Adrenal gland (tissue), 12 donors: ENCODE measurements around the gene TBC1D19. TPM values are rescaled to one million over a fixed set of nuclear protein-coding genes. Genes with fewer than 3 reads are reported as not detected.

Experiments
- DNase-seq, 7 donors: peaks; one replicate each; pipeline ENCODE4 v3.0.0-alpha.2; 2019 to 2020
- H3K27ac ChIP-seq, 5 donors: fragments of 200-600 bp; sonication (generic) in 4 of 5; 1 replicate in 3 of 5; 2 replicates in 2 of 5; pipeline versions ENCODE4 v1.5.1 to v1.8.0; 2016 to 2020; ENCODE audit warnings: mild to moderate bottlenecking in 1 of 5
- H3K27me3 ChIP-seq: fragments of 200-600 bp; 2 replicates; pipeline ENCODE4 v1.8.0; 2021
- H3K36me3 ChIP-seq, 2 donors: fragments of 200-600 bp; replicated peaks in 1 of 2; 1 replicate in 1 of 2; 2 replicates in 1 of 2; pipeline versions ENCODE4 v1.5.1 to v1.8.0; 2018 to 2022
- H3K4me1 ChIP-seq, 2 donors: fragments of 200-600 bp; replicated peaks in 1 of 2; 1 replicate in 1 of 2; 2 replicates in 1 of 2; pipeline versions ENCODE4 v1.5.1 to v1.8.0; 2018 to 2021
- H3K4me3 ChIP-seq, 4 donors: fragments of 200-600 bp; sonication (generic) in 3 of 4; one replicate each; pipeline ENCODE4 v1.5.1; 2016 to 2018
- H3K9me3 ChIP-seq, 3 donors: fragments of 200-600 bp; sonication (generic) in 1 of 3; replicated peaks in 1 of 3; 1 replicate in 2 of 3; 2 replicates in 1 of 3; pipeline versions ENCODE4 v1.5.1 to v1.8.0; 2016 to 2021
- POLR2A ChIP-seq, 2 donors: fragments of 450-650 bp; IDR thresholded peaks; one replicate each; pipeline ENCODE4 v1.6.1; 2017; ENCODE audit warnings: antibody characterized with exemption in 2 of 2, mild to moderate bottlenecking in 2 of 2, moderate library complexity in 1 of 2
- WGBS, 4 donors: extraction: QIAGEN DNeasy Blood & Tissue Kit in 2 of 4; methylation state at CpG; one replicate each; pipeline versions ENCODE4 v1.1.5 to v1.1.7; 2013 to 2017; 5-methylcytosine and 5-hydroxymethylcytosine counted together
- intact Hi-C, 2 donors: fragments of 100-400 bp; cut with DNase I; formaldehyde crosslinking; loops; one replicate each; pipeline versions ENCODE4 v1.14.1 to v1.15.0; 2022 to 2023
- polyA plus RNA-seq, 3 donors: library from polyadenylated mRNA; stranded (reverse); fragments of 200-250 nt in 2 of 3; fragments of 350-450 nt in 1 of 3; fragmentation: Illumina TruSeq in 1 of 3; extraction: RNeasy Lipid Tissue Mini Kit (QIAGEN cat#74804) in 1 of 3; gene quantifications; one replicate each; pipeline ENCODE4 v1.2.3, GENCODE V29; 2013 to 2014
- total RNA-seq, 9 donors: library from RNA; depleted of rRNA in 4 of 9; stranded (reverse); fragments of >200 nt in 4 of 9; fragments of 120-200 nt in 1 of 9; fragmentation: NEBNext Ultra II Directional in 1 of 9; extraction: Animal tissue kit (Norgen Biotek cat#: 25700) in 1 of 9; gene quantifications; one replicate each; pipeline versions ENCODE4 v1.1.0 to v1.2.4, GENCODE V29; 2013 to 2023
- TF ChIP-seq, protein P1 (sequence below), 6 experiments: fragments of 450-650 bp in 4 of 6; fragments of 200-600 bp in 2 of 6; sonication (generic) in 1 of 6; IDR thresholded peaks; 1 replicate in 5 of 6; 2 replicates in 1 of 6; pipeline versions ENCODE4 v1.5.1 to v1.8.0; 2016 to 2021; ENCODE audit warnings: antibody characterized with exemption in 6 of 6, mild to moderate bottlenecking in 2 of 6, moderate library complexity in 1 of 6
- donor health status: healthy with polysubstance abuse.
- donor health status: Bipolar disorder and iron deficiency.
- donor health status: DM: yes; HTN: yes; CAD: no.
- donor health status: DM: no; HTN: no; CAD: no.
- donor health status: DM: no; HTN: no; CAD: no.
- donor health status: DM: yes; HTN: yes; CAD: no.

Gene TBC1D19
- total and polyA plus RNA-seq, 12 donors, result 3.5 to 37.0 (median 14.4) TPM

DNA sequence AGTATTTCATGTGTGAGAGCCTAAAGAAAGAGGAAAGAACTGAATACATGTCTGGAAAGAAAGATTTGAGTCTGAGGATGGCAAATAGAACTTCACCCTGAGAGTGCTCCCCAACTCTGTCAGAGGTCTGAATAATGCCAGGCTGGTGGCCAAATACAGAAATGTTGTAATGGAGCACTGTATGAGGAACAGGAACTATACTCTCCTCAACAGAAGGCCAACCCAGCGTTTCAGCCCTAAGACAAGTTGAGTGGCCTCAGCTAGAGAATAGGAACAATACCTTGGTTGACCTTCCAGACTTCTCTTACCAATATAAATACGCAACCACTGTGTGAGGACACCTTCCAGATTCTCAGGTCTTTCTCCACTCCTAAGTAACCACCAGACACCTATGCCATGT is 182.3 kb downstream of the TBC1D19 start:
- Histone ChIP-seq H3K27me3 (no peaks in the 10 kb centered on the region), H3K9me3 (peaks cover 0 to 6% (median 0%) of the 10 kb centered on the region in 3 donors), H3K4me3 (no peak overlapping the region), H3K4me1 (no peaks in the 10 kb centered on the region), H3K36me3 (peaks cover 0 to 3% of the 10 kb centered on the region in 2 donors), H3K27ac (no peak overlapping the region)
- TF ChIP-seq, protein P1, sequence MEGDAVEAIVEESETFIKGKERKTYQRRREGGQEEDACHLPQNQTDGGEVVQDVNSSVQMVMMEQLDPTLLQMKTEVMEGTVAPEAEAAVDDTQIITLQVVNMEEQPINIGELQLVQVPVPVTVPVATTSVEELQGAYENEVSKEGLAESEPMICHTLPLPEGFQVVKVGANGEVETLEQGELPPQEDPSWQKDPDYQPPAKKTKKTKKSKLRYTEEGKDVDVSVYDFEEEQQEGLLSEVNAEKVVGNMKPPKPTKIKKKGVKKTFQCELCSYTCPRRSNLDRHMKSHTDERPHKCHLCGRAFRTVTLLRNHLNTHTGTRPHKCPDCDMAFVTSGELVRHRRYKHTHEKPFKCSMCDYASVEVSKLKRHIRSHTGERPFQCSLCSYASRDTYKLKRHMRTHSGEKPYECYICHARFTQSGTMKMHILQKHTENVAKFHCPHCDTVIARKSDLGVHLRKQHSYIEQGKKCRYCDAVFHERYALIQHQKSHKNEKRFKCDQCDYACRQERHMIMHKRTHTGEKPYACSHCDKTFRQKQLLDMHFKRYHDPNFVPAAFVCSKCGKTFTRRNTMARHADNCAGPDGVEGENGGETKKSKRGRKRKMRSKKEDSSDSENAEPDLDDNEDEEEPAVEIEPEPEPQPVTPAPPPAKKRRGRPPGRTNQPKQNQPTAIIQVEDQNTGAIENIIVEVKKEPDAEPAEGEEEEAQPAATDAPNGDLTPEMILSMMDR (IDR thresholded peaks at IDR 0.05), result no peak
- no peak for TF ChIP-seq POLR2A (IDR thresholded peaks at IDR 0.05)
- 81 to 100% (median 86%) methylated on average over 2 of the region's 2 CpGs for WGBS, 4 donors
- intact Hi-C loops, result no loop called here
- peak in 1 of 7 donors; percentile 13 for DNase-seq

DNA sequence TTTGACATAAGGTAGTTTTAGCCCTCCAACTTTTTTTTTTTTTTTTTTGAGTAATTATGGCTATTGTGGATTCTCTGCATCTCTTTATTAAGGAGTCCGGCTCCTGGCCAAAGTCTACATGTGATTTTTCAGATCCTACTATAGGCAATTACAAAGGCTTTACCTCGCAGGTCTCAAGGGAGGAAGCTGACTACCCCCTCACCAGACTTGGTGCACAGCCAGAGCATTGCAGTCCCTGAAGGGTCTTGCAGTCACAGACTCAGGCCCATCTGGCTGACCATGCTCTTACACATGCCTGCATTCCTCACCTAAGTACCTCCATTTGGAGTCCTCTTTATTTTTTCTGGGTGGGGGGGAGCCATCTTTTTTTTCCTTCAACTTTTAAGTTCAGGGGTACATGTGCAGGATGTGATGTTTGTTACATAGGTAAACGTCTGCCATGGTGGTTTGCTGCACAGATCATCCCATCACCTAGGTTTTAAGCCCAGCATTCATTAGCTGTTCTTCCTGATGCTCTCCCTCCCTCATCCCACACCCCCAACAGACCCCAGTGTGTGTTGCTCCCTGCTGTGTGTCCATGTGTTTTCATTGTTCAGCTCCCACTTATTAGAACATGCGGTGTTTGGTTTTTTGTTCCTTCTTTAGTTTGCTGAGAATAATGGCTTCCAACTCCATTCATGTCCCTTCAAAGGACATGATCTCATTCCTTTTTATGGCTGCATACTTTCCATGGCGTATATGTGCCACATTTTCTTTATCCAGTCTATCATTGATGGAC is 188.4 kb downstream of the TBC1D19 start:
- Histone ChIP-seq H3K27ac (no peak overlapping the region), H3K9me3 (peaks cover 0 to 10% (median 6%) of the 10 kb centered on the region in 3 donors), H3K4me1 (no peaks in the 10 kb centered on the region), H3K36me3 (peaks cover 0 to 6% of the 10 kb centered on the region in 2 donors), H3K27me3 (no peaks in the 10 kb centered on the region), H3K4me3 (no peak overlapping the region)
- WGBS, 4 donors, result 82 to 94% (median 93%) methylated on average over 5 of the region's 5 CpGs
- no peak for DNase-seq
- intact Hi-C loops, result no loop called here
- TF ChIP-seq, protein P1 (IDR thresholded peaks at IDR 0.05), result no peak
- TF ChIP-seq POLR2A (IDR thresholded peaks at IDR 0.05), result no peak

DNA sequence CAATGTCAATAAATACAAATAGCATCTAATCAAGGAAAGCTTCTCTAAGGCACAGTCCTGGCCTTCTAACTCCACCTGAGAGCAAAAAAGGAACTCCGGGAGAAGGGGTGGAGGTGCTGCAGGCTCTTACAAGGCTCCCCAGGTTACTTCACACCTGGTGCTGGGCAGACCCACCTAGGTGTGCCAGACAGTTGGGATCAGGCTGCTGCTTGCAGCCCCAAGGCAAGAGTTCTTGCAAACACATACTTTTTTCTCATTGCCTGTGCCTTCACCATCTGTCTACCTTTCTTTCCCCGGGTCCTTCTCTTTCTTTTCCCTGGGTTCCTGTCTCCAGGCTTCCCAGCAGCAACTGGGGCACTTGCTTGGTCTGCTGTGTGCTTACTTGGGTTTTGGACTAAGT is 195.3 kb downstream of the TBC1D19 start:
- Histone ChIP-seq H3K27ac (no peak overlapping the region), H3K4me1 (no peaks in the 10 kb centered on the region)
- DNase-seq, result no peak

DNA sequence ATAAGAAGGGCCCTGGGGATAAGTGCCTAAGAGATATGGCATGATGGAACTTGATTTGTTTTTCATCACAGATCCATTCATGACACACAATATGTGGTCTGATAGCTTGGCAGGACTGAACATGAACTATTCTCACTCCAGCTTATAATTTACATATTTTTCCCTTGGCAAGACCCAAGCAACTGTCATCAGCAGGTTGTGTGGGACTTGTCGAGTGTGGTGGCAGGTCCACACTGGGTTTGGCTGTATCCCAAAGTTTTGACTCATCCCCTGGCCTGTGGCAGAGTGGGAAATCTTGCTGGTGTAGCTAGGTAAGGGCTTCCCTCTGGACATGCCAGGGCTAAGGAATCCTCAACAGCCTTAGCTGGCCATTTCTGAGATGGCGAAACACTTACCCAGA is 195.8 kb downstream of the TBC1D19 start:
- Histone ChIP-seq H3K4me3 (no peak overlapping the region), H3K27me3 (no peaks in the 10 kb centered on the region), H3K4me1 (no peaks in the 10 kb centered on the region), H3K27ac (no peak overlapping the region), H3K36me3 (no peaks in the 10 kb centered on the region), H3K9me3 (no peaks in the 10 kb centered on the region)
- TF ChIP-seq, protein P1 (IDR thresholded peaks at IDR 0.05), result no peak
- peak in 3 of 7 donors; percentile 9 to 33 (median 17) for DNase-seq
- intact Hi-C loops, result no loop called here
- WGBS, 4 donors, result 82 to 90% (median 85%) methylated on average over 2 of the region's 2 CpGs

More for the DNA sequence above, 195.3 kb downstream of the TBC1D19 start:
- H3K9me3 ChIP-seq, result peaks cover 0 to 4% (median 0%) of the 10 kb centered on the region in 3 donors
- no peaks in the 10 kb centered on the region for H3K27me3 ChIP-seq
- intact Hi-C loops, result no loop called here
- H3K36me3 ChIP-seq, result no peaks in the 10 kb centered on the region
- 93 to 98% (median 96%) methylated on average over 2 of the region's 2 CpGs for WGBS, 4 donors
- TF ChIP-seq POLR2A (IDR thresholded peaks at IDR 0.05), result no peak
- TF ChIP-seq, protein P1 (IDR thresholded peaks at IDR 0.05), result no peak
- H3K4me3 ChIP-seq, result no peak overlapping the region
